Embryonic facial prominence (tissue), 1 donor: ENCODE data around the gene KLHL22.
"Not testable (repeated sequence)": the region's sequence is repeated elsewhere in the genome, so short reads cannot be mapped to it uniquely, and the experiment has no call there.

ENCODE experiments used
- DNase-seq: peaks from one replicate; pipeline ENCODE4 v3.0.0-alpha.2; 2016; ENCODE audit errors: extremely low spot score

Gene KLHL22

GRCh38 chr22:20470525-20470924 is 25.1 kb downstream of the KLHL22 start:
- DNase-seq: not testable (repeated sequence)

DNA sequence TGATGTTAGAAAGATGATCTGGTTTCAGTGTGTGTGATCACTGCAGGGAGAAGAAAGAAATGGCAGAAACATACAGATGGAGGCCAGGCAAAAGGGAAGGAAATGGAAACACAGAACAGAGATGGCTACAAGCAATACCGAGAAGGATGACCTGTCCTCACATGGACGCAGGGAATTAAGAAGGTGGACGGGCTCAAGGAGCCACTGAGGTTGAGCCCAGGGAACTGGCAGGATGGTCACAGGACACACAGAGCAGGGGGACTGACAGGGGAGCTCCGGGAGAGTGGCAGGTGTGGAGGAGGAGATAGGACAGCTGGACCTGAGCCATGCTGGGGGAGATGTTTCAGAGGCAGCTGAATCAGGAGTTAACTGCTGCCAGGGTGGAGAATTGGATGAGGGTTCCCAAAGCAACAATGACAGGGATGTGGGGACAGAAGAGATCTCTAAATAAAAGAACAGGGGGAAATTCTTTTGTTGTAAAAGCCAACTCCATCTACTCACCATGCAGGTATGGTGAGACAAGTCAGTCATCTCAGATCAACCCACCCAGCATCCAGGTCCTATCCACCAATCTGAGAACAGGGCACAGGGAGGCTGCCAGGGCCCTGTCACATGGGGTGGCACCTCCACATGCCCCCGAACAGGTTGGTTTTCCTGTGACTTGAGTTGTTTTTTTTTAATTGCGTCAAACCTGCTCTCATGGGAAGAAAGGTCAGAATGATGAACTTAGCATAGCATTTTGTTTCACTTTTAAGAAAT is 26.3 kb downstream of the KLHL22 start:
- DNase-seq: no peak

DNA sequence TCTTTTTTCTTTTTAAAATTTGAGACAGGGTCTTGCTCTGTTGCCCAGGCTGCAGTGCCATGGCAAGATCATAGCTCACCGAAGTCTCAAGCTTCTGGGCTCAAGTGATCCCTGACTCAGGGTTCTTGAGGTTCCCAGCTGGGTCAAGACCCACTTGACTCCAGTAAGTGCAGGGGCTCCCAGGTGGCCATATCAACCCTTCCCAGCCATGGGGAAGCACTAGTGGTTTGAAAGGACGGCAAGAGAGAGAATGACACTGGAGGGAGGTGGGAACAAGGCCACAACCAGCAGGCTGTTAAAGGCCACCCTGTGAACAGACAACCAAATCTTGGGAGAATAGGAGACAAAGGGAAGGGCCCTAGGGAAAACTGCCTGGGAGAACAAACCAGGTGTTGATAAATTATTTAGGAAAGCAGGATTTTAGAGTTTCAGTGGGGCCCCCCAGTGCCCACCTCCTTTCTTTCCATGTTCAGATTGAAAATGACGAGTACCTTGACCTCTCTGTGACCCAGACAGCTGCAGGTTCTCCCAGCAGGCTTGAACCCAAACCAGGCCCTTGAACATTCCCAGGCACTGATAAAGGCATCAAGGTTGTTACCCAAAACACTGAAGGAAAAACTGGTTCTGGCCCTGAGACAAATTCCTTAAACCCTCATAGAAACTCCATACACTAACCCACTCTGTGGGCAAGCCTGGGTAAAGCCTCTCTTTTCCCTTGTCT is 28.8 kb downstream of the KLHL22 start:
- DNase-seq: no peak

GRCh38 chr22:20465759-20466077 is 29.9 kb downstream of the KLHL22 start:
- no peak for DNase-seq

GRCh38 chr22:20464912-20465758 is 30.5 kb downstream of the KLHL22 start:
- DNase-seq: no peak

GRCh38 chr22:20464096-20464614 is 31.4 kb downstream of the KLHL22 start:
- no peak for DNase-seq

- DNase-seq: no peak
Measured at GRCh38 chr22:20463324-20464095, 32.1 kb downstream of the KLHL22 start.

DNA sequence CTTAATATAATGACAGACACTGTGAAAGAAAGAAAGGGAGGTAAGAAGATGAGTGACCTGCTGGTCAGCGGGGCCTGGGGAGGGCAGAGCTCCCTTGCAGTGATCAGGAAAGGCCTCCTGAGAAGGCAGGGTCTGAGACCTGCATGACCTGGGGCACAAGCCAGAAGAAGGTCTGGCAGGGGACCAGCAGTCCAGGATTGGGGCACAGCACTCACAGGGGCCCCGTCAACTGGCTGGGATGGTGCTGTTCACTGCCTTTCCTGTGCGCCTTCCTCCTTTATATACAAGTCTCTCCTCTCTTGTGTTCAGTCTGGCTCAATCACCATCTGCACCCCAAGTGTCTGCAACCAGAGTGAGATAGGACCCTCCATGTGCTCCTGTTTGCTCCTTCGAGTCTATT is 35.7 kb downstream of the KLHL22 start:
- DNase-seq: no peak

DNA sequence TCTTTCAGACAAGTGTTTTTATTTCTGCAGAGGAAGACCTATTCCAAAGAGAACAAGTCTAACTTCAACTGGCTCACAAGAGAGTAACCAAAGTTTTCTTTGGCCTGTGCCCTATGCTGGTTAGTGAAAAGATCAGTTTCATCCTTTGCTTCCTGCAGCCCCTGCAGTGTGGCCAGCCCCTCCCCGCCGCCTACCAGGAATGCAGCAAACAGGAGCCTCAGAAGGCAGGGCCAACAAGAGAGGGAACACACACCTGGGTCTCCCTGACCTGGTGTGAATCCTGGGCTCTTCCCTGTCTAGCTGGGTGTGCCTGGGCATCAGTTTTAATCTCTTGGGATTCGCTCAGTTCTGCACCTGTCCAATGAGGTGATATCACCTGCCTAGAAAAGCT is 36.4 kb downstream of the KLHL22 start:
- no peak for DNase-seq

DNA sequence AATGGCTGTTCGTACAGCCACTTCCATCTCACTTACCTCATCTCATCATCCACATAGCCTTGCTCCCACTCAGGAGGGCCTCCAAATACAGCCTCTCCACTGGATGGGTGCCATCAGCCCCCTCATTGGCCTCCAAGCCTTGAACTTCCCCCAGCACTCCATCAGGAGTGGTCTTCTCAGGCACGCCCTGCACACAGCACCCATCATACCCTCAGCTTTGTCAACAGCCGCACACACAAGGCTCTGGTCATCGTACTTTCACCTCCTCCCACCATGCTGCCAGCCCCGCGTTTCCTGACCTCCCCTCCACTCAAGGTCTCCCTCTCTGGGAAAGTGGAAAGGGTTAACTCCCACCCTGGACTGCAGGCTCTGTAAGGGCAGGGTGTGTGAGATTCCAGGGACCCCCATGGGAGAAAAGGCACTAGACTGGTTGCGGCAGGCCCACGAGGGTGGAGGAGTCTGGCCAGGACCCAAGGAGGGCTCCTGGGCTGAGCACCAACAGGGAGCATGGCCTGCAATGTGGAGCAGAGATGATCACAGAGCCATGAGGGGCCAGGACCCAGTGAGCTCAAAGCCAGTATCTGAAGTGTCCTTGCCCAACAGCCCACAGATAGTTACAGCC is 37.0 kb downstream of the KLHL22 start:
- DNase-seq: no peak

- no peak for DNase-seq
Measured at GRCh38 chr22:20457506-20458240, 37.9 kb downstream of the KLHL22 start.

DNA sequence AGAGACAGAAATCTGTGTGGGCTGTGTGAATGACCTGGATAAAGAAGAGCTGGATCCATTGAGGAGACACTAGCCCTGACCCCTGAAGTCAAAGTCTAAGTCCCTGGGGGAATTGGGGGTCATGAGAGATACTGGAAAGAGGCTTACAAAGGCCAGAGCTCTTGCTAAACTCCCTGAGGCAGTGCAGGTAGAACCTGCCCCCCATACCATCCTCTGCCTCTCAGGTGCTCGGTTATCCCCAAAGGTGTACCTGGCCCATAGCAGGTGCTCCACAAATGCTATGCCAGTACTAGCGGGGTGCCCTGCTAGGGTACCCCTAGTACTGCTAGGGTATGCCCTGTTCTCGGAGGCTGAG is 38.9 kb downstream of the KLHL22 start:
- DNase-seq: no peak

DNA sequence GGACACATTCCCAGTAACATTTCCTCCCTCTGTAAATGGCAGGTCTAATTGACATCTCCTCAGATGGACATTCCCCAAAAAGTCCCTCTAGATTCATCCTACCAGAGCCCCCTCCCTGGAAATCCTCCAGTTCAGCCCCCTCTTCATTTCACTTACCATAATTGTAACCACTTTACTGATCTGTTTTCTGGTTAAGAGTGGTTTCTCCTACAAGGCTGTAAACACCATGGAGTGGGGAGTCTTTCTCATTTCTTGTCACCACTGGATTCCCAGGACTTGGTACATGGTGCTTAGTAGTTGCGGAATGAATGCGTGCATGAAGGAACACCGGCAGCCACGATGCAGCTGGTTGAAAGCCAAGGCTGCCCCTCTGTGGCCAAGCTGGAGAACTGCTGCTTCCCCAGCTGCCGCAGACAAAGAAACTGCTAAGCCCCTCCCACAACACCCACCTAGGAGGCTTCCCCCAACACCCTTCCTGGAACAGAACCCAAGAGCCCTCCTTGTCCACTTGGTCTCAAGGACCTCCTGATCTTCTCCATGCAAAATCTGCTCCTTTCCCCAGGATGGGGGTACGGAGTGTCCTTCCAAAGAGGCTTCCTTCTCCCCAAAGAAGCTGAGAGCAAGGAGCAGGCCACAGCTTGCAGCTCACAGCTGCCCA is 39.4 kb downstream of the KLHL22 start:
- peak; percentile 66 for DNase-seq

DNA sequence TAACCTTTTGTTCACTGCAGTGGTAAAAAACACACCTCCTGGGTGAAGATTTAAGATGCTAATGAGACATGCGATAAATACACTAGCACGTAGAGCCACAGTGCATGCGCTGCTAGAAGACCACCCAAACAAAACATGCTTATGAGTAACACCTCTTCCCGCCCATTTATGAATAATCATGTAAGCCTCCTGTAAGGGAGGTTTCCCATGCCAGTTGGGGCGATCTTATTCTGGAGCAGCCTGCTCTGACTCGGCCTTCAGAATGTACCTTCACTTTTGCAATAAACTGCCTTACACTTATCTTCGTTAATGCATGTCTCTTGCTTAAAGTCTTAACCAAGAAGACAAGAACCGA is 39.9 kb downstream of the KLHL22 start:
- DNase-seq: no peak

GRCh38 chr22:20453222-20453621 is 42.4 kb downstream of the KLHL22 start:
- no peak for DNase-seq

- no peak for DNase-seq
Measured at GRCh38 chr22:20451920-20452319, 43.7 kb downstream of the KLHL22 start.

GRCh38 chr22:20451129-20451778 is 44.3 kb downstream of the KLHL22 start:
- not testable (repeated sequence) for DNase-seq

GRCh38 chr22:20450551-20450906 is 45.1 kb downstream of the KLHL22 start:
- DNase-seq: no peak

GRCh38 chr22:20449819-20450550 is 45.6 kb downstream of the KLHL22 start:
- no peak for DNase-seq
